GM12891 (cell line): Measurements from ENCODE around the gene CAVIN2.

Experiments
- POLR2A ChIP-seq: IDR thresholded peaks from 2 replicates; pipeline ENCODE4 v1.6.1; 2011; ENCODE audit warnings: low read depth, low read length, control low read depth
- POLR2AphosphoS5 ChIP-seq: IDR thresholded peaks from 2 replicates; pipeline ENCODE4 v1.6.1; 2011; ENCODE audit warnings: low read depth, low read length, control low read depth
- SPI1 ChIP-seq: IDR thresholded peaks from 2 replicates; pipeline ENCODE4 v1.6.1; 2011; ENCODE audit warnings: low read depth, low read length, control low read depth

- TF ChIP-seq SPI1 (no peak), POLR2A (no peak), POLR2AphosphoS5 (no peak)
Measured at GRCh38 chr2:191894681-191895147, 47.8 kb upstream of the CAVIN2 start.
